Measurements from ENCODE around the gene MARS1. TPM values are rescaled to one million over a fixed set of nuclear protein-coding genes. Genes with fewer than 3 reads are reported as not detected.

The MARS1 gene
- total RNA-seq, 2 experiments from 2014 or later = 275 to 291 TPM

GRCh38 chr12:57459055-57459749 lies 28.7 kb upstream of the MARS1 start:
- ATAC-seq = peak; percentile 73
- peaks cover 9% of the 10 kb centered on the region for H3K27me3 Mint-ChIP-seq (ENCODE audit: low read depth)
- DNase-seq = peak; percentile 97
- H3K27ac Mint-ChIP-seq = peak overlapping the region; percentile 97
- peaks cover 74% of the 10 kb centered on the region for H3K4me1 Mint-ChIP-seq (ENCODE audit: low read depth)
- no peaks in the 10 kb centered on the region for H3K36me3 Mint-ChIP-seq (ENCODE audit: low read depth)
- ChIA-PET CTCF (interaction anchor here (0.7 to 2.8 kb wide), 79 partner anchors 7 to 813 kb away, joined by 3 to 48 read pairs (median 4); partner anchors contain the start of genes ARHGAP9, ATP5F1B, DCTN2 and DDIT3), POLR2A (interaction anchor here (1.0 to 6.7 kb wide), 11 partner anchors 9 to 234 kb away, joined by 3 to 74 read pairs (median 4); partner anchors contain the start of genes ARHGAP9, DDIT3, INHBC and SHMT2)
- H3K4me3 Mint-ChIP-seq = peak overlapping the region; percentile 97
- H3K9me3 Mint-ChIP-seq (ENCODE audit: insufficient read depth) = no peaks in the 10 kb centered on the region

DNA sequence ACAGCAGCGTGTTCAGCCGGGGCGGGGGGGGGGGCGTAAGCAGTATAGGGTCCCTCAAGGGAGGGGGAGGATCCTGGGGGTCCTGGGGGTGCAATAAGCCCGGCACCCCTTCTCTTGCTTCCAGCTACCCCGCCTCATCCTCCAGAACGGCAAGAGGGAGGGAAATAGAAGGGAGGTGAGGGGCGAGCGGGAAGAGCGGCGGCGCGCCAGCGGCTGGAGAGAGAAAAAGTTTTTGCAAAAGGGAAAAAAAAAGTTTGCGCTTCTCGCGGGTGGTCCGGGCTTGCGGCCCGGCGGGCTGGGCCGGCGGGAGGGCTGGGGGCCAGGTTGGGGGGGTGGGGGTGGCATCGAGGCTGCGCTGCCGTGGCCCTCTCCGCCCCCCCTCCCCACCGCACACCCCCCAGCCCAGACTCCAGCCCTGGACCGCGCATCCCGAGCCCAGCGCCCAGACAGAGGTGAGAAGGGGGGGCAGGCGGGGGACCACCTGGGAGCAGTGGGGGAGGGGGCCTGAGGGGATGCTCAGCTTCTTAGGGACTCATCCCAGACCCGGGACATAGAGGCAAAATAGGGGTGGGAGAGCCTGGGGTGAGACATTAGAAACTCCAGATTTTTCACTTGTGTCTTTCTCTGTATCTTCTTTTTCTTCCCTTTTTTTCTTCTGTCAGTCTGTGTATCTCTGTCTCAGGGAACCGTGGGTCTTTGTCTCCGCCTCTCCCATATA lies 28.0 kb upstream of the MARS1 start, which contains the start of gene GLI1:
Gene GLI1, plus strand, starts transcription at position 36 of the 718 bp plus-strand sequence. CDS start 3,907 bp downstream, outside the sequence.
- Mint-ChIP-seq H3K36me3 (ENCODE audit: low read depth) (no peaks in the 10 kb centered on the region), H3K27me3 (ENCODE audit: low read depth) (peaks cover 9% of the 10 kb centered on the region), H3K27ac (peak within 1 kb of the TSS; percentile 97), H3K4me3 (peak within 1 kb of the TSS; percentile 97), H3K4me1 (ENCODE audit: low read depth) (peaks cover 75% of the 10 kb centered on the region), H3K9me3 (ENCODE audit: insufficient read depth) (no peaks in the 10 kb centered on the region)
- ChIA-PET CTCF (interaction anchor here (0.9 to 2.8 kb wide), 34 partner anchors 11 to 348 kb away, joined by 3 to 48 read pairs (median 6); partner anchors contain the start of genes ARHGAP9, DDIT3, INHBC and NXPH4), POLR2A (interaction anchor here (1.3 to 6.7 kb wide), 4 partner anchors 12 to 234 kb away, joined by 3 to 74 read pairs (median 8); partner anchors contain the start of genes ARHGAP9 and DDIT3)
- ATAC-seq = no peak
- DNase-seq = no peak

- ATAC-seq = no peak
- POLR2A ChIA-PET = interaction anchor here (3.4 to 6.7 kb wide), 2 partner anchors 11 to 18 kb away, joined by 11 to 74 read pairs; partner anchors contain the start of gene ARHGAP9
Measured at GRCh38 chr12:57460468-57460784, 27.4 kb upstream of the MARS1 start.

DNA sequence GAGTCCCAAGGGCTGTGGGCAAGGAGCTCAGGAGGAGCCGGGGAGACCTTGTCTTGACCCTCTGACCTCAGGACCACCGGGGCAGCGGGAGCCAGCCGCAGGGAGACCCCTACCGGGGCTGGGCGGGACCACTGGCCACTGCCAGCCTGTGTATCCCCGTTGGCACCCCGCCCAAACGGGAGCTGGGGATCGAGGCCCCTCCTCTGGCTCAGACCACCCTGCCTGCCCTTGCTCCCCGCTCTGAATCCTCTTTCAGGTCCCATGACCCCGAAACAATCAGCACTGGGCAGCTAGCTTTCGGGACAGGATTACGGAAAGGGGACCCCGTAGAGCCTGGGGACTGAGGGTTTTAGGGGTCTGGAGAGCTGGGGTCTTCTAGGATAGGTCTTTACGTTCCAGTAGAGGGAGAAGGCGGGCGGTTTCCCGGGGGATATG lies 27.0 kb upstream of the MARS1 start:
- Mint-ChIP-seq H3K27me3 (ENCODE audit: low read depth) (peaks cover 9% of the 10 kb centered on the region), H3K36me3 (ENCODE audit: low read depth) (no peaks in the 10 kb centered on the region), H3K4me3 (peak overlapping the region; percentile 83), H3K27ac (no peak overlapping the region), H3K9me3 (ENCODE audit: insufficient read depth) (no peaks in the 10 kb centered on the region), H3K4me1 (ENCODE audit: low read depth) (peaks cover 66% of the 10 kb centered on the region)
- POLR2A ChIA-PET = interaction anchor here (0.6 to 6.7 kb wide), 3 partner anchors 11 to 23 kb away, joined by 3 to 74 read pairs (median 11); partner anchors contain the start of gene ARHGAP9
- ATAC-seq (no peak), DNase-seq (no peak)
- CTCF ChIA-PET = interaction anchor here (0.8 to 2.6 kb wide), 5 partner anchors 12 to 218 kb away, joined by 3 to 12 read pairs (median 4); partner anchors contain the start of gene INHBC

More at GRCh38 chr12:57460468-57460784, 27.4 kb upstream of the MARS1 start:
- H3K9me3 Mint-ChIP-seq (ENCODE audit: insufficient read depth) = no peaks in the 10 kb centered on the region
- H3K4me3 Mint-ChIP-seq = peak overlapping the region; percentile 75
- CTCF ChIA-PET = interaction anchor here (0.8 to 2.6 kb wide), 3 partner anchors 13 to 78 kb away, joined by 3 to 12 read pairs (median 7); partner anchors contain the start of gene INHBC
- peaks cover 71% of the 10 kb centered on the region for H3K4me1 Mint-ChIP-seq (ENCODE audit: low read depth)
- H3K36me3 Mint-ChIP-seq (ENCODE audit: low read depth) = no peaks in the 10 kb centered on the region
- DNase-seq = peak; percentile 49
- peaks cover 9% of the 10 kb centered on the region for H3K27me3 Mint-ChIP-seq (ENCODE audit: low read depth)
- H3K27ac Mint-ChIP-seq = peak overlapping the region; percentile 27

DNA sequence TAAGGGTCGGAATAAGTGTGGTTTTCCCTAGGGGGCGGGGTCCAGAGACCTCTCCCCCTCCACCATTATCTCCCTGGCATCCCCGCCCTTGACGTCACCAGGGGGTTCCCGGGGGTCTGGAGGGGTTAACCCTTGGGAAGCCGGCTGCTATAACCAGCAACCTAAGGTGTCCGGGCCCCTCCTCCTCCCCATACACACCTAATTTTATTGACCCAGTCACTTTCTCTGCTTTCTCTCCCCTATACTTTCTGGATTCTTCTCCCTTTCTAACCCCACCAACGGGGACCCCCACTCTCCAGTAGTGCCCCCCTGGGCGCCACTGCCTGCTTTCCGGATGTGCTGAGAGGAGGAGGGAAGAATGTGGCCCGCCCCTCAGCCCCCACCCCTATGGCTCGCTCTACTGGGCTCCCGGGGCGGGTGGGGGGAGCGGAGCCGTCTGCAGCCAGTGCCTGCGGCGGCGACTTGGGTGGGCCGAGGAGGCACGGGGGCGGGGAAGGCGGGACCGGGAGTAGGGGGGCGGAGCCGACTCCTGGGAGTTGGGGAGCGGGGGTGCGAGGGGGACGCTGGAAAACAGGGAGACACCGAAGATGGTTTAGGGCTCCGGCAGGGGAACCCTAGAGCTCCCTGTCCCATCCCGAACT lies 26.5 kb upstream of the MARS1 start:
- peak overlapping the region; percentile 69 for H3K27ac Mint-ChIP-seq
- no peak for ATAC-seq

DNA sequence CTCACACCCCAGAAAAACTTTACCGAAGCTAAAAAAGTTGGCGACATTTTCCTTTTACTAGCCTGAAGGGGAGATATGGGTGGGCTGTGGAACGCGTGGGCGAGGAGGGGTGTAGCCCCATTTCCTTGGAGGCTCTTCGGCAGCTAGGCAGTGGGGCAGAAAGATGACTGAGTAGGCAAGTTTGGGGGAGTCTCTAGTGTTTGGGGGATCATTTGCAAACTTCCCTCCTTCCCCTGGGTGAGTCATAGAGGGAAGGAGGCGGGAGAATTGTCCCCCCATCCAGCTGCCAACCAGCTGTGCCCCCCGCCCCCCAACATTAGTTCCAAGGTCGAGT lies 26.0 kb upstream of the MARS1 start:
- CTCF ChIA-PET = interaction anchor here (0.9 to 3.1 kb wide), 14 partner anchors 9 to 248 kb away, joined by 3 to 57 read pairs (median 3); partner anchors contain the start of genes ARHGAP9 and INHBC
- POLR2A ChIA-PET = interaction anchor here (3.4 to 6.7 kb wide), 2 partner anchors 10 to 16 kb away, joined by 11 to 74 read pairs; partner anchors contain the start of gene ARHGAP9

More for the DNA sequence above, 26.5 kb upstream of the MARS1 start:
- H3K36me3 Mint-ChIP-seq (ENCODE audit: low read depth) = no peaks in the 10 kb centered on the region
- H3K4me1 Mint-ChIP-seq (ENCODE audit: low read depth) = peaks cover 62% of the 10 kb centered on the region
- POLR2A ChIA-PET = interaction anchor here (0.6 to 6.7 kb wide), 3 partner anchors 10 to 22 kb away, joined by 3 to 74 read pairs (median 11); partner anchors contain the start of gene ARHGAP9
- peaks cover 9% of the 10 kb centered on the region for H3K27me3 Mint-ChIP-seq (ENCODE audit: low read depth)
- no peaks in the 10 kb centered on the region for H3K9me3 Mint-ChIP-seq (ENCODE audit: insufficient read depth)
- CTCF ChIA-PET = interaction anchor here (0.8 to 3.1 kb wide), 12 partner anchors 9 to 219 kb away, joined by 3 to 57 read pairs (median 3); partner anchors contain the start of genes ARHGAP9 and INHBC
- H3K4me3 Mint-ChIP-seq = peak overlapping the region; percentile 83
- peak; percentile 51 for DNase-seq

GRCh38 chr12:57462251-57462911 lies 25.5 kb upstream of the MARS1 start:
- ATAC-seq = peak; percentile 78
- Mint-ChIP-seq H3K4me1 (ENCODE audit: low read depth) (peaks cover 63% of the 10 kb centered on the region), H3K36me3 (ENCODE audit: low read depth) (peaks cover 6% of the 10 kb centered on the region), H3K4me3 (peak overlapping the region; percentile 83), H3K9me3 (ENCODE audit: insufficient read depth) (no peaks in the 10 kb centered on the region), H3K27ac (peak overlapping the region; percentile 80), H3K27me3 (ENCODE audit: low read depth) (peaks cover 9% of the 10 kb centered on the region)
- ChIA-PET CTCF (interaction anchor here (0.9 to 3.1 kb wide), 16 partner anchors 10 to 249 kb away, joined by 3 to 57 read pairs (median 3); partner anchors contain the start of genes ARHGAP9 and INHBC), POLR2A (interaction anchor here (1.2 to 6.7 kb wide), 3 partner anchors 9 to 16 kb away, joined by 4 to 74 read pairs (median 11); partner anchors contain the start of gene ARHGAP9)
- peak; percentile 94 for DNase-seq

More for the DNA sequence above, 26.0 kb upstream of the MARS1 start:
- Mint-ChIP-seq H3K9me3 (ENCODE audit: insufficient read depth) (no peaks in the 10 kb centered on the region), H3K4me1 (ENCODE audit: low read depth) (peaks cover 60% of the 10 kb centered on the region), H3K27me3 (ENCODE audit: low read depth) (peaks cover 9% of the 10 kb centered on the region), H3K4me3 (peak overlapping the region; percentile 83), H3K36me3 (ENCODE audit: low read depth) (peaks cover 1% of the 10 kb centered on the region), H3K27ac (peak overlapping the region; percentile 69)
- no peak for ATAC-seq
- no peak for DNase-seq

GRCh38 chr12:57462912-57463253 lies 25.0 kb upstream of the MARS1 start:
- peak overlapping the region; percentile 83 for H3K4me3 Mint-ChIP-seq
- ChIA-PET CTCF (interaction anchor here (0.9 to 3.1 kb wide), 11 partner anchors 10 to 249 kb away, joined by 3 to 57 read pairs (median 3); partner anchors contain the start of gene ARHGAP9), POLR2A (interaction anchor here (1.2 to 6.7 kb wide), 3 partner anchors 9 to 15 kb away, joined by 4 to 74 read pairs (median 11); partner anchors contain the start of gene ARHGAP9)
- H3K27me3 Mint-ChIP-seq (ENCODE audit: low read depth) = peaks cover 9% of the 10 kb centered on the region
- H3K9me3 Mint-ChIP-seq (ENCODE audit: insufficient read depth) = no peaks in the 10 kb centered on the region
- ATAC-seq = no peak
- peaks cover 11% of the 10 kb centered on the region for H3K36me3 Mint-ChIP-seq (ENCODE audit: low read depth)
- peaks cover 62% of the 10 kb centered on the region for H3K4me1 Mint-ChIP-seq (ENCODE audit: low read depth)
- no peak for DNase-seq
- H3K27ac Mint-ChIP-seq = peak overlapping the region; percentile 80

DNA sequence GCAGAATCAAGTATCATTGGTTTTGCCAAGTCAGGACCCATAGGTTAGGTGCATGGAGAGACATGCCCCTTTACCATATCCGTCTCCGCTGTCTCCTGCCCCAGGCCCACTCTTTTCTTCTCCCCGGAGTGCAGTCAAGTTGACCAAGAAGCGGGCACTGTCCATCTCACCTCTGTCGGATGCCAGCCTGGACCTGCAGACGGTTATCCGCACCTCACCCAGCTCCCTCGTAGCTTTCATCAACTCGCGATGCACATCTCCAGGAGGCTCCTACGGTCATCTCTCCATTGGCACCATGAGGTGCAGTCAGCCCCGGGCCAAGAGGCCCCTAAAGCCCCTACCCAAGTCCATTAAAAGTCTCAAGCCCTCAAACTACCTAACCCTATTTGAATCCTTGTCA lies 23.3 kb upstream of the MARS1 start:
- peaks cover 50% of the 10 kb centered on the region for H3K4me1 Mint-ChIP-seq (ENCODE audit: low read depth)
- no peak overlapping the region for H3K27ac Mint-ChIP-seq
- DNase-seq = no peak
- no peak overlapping the region for H3K4me3 Mint-ChIP-seq
- H3K27me3 Mint-ChIP-seq (ENCODE audit: low read depth) = peaks cover 9% of the 10 kb centered on the region
- H3K36me3 Mint-ChIP-seq (ENCODE audit: low read depth) = peaks cover 25% of the 10 kb centered on the region
- ChIA-PET CTCF (interaction anchor here (2.3 kb wide), 1 partner anchor 9 kb away, joined by 8 read pairs; the partner anchor contains the start of gene INHBE), POLR2A (interaction anchor here (2.4 kb wide), 1 partner anchor 13 kb away, joined by 11 read pairs; no protein-coding TSS in a partner anchor)
- no peak for ATAC-seq
- H3K9me3 Mint-ChIP-seq (ENCODE audit: insufficient read depth) = no peaks in the 10 kb centered on the region

Measured in activated CD8-positive, alpha-beta T cell treated with anti-CD3 and anti-CD28 coated beads, Interleukin-2, amount 10 ng/mL, durations not matched to agents 7 days and 5 days (primary cell).